HS-27A (cell line): ENCODE results near the gene DDTL.
"Not testable (repeated sequence)": the region's sequence is repeated elsewhere in the genome, so short reads cannot be mapped to it uniquely, and the experiment has no call there.

Experiments used
- DNase-seq: peaks from one replicate; pipeline ENCODE4 v3.0.0-alpha.2; 2012; ENCODE audit warnings: low read depth, missing footprints

DDTL gene

DNA sequence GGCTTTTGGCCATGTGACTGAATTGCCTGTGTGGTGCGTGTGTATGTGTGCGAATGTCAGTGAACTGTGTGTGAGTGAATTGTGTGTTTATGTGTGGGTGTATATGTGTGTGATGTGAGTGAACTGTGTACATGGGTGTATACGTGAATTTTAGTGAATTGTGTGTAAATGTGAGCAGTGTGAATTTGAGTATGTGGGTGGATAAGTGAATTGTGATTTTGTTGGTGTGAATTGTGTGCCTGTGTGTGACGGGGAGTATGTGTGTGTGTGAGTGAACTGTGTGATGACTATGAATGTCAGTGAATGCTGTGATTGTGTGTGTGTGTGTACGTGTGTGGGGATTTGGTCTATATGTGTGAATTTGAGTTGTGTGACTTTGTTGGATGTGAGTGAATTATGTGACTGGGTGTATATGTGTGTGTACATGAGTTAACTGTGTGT lies 3.5 kb downstream of the DDTL start:
- DNase-seq, result no peak

DNA sequence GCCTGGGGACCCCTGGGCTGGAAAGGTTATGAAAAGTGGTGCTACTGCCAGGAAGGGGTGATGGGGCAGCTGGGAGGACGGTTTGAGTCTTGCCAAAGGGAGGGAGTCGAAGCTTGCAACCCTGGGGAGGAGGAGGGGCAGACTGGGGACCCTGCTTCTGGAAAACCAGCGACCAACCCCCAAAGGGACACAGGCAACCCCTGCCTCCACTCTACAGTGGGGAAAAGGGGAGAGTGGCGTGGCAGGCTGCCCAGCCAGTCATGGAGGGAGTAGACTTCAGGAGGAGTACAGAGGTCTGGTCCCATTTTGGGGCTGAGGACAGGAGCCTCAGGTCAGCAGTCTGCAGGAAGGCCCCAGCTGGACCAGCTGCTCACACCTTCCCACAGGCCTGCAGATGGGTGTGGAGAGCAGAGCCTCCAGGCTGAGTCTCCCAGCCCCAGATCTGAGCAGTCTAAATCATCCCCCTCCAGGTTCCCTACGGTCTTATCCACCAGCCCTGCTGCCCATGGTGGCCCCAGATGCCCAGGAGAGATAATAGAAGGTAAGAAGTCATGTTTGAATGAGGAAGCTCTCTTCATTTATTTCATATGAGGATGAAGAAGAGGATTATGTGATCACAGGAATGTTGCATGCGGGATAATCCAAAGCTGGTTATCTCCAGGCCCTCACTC lies 4.3 kb downstream of the DDTL start:
- DNase-seq, result no peak

DNA sequence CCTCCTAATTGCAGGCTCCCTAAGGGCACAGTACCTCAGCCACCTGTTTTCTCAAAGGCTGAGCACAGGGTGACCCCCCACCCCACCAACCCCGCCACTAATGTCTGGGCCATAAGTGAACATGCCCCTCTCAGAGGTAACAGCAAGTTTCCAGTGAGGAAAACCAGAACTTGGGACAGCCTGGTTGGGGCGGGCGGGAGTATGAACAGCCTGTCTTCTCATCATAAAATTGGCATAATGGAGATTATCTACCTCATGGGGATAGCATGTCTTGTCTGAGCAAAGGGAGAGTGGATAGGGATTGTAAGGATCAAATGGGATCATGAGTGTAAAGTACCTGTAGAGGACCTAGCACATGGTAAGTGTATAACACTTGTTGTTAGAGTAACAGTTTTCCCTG lies 5.2 kb downstream of the DDTL start:
- not testable (repeated sequence) for DNase-seq

DNA sequence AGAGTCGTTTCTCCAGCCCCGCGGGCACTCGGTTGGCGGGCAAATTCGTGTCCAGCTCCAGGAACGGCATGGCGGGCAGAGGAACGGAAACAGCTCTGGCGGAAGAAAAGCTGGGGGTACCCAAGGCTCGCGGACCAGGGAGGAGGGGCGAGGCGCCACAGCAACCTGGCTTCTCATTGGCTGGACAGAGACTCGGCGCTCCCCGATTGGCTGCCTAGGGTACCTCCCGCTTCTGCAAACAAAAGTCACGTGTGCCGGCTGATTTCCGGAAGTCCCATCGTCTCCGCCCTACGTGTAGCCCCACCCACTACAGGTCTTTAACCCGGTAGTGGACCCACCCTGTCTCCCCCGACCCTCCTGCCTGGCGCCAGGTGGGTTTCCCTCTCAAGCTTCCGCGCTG lies 7.7 kb downstream of the DDTL start, which contains the start of gene DDT:
Gene DDT, minus strand, starts transcription at position 97 of the 400 bp plus-strand sequence. Its CDS starts 27 bp downstream, at position 70.
- not testable (repeated sequence) for DNase-seq

DNA sequence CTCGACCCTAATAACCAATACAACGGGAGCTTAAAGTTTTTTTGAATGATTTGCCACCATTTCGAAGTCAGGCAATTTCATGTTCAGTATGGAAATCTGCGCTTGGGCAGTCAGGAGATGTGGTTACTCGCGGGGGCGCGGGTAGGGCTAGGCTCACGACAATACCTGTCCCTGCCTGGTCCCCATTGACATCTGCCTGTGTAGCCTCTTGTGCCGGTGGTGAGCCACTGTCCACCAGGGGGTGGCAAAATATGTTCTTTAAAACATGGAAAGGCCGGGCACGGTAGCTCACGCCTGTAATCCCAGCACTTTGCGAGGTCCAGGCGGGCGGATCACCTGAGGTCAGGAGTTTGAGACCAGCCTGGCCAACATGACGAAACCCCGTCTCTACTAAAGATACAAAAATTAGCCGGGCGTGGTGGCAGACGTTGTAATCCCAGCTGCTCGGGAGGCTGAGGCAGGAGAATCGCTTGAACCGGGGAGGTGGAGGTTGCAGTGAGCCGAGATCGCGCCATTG lies 8.2 kb downstream of the DDTL start:
- DNase-seq, result not testable (repeated sequence)

DNA sequence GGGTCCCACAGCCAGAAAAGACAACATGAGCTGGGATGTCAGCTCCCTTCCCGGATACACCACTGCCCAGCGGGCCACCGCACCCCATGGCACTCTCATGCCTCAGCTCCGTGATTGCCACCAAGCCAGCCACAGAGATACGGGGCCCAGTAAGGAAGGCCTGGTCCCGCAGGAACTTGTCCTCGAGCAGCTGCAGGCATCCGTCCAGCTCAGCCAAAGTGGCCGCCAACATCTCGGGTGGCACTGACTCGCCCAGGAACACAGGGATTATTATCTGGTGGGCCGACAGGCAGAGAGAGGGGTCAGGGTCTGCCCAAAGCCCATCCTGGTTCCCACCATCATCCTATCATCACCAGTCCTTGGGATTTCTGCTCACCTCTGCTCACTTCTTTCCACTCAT lies 10.6 kb downstream of the DDTL start:
- not testable (repeated sequence) for DNase-seq

DNA sequence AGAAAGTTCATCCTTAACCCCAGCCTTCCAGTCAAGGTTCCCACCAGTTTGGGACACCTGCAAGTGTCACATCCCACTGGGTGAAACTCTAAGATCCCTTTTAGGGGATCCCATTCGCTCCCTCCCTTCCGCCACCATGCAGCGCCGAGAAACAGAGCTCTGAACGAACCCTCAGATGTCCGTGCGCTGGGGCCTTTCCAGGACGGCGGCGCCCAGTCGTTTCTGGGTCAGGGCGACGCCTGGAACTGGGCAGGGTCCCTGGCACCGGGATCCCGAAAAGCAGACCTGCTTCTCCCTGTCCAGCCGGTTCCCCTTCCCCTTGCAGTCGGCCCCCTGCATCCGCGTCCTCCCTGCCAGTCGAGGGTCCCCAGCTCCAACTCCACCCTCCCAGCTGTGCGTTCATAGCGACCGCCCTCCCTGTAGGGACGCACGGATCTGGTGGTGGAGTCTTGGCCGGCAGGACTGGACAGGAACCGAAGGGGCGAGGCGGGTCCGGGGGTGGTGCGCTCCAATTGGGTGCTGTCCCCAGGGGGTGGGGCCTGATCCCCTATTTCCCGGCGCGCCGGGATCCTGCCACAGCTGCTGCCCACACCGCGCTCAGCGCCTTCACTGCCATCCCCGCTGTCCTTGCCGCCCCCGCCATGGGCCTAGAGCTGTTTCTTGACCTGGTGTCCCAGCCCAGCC lies 13.0 kb downstream of the DDTL start, which contains the start of gene GSTT2:
Gene GSTT2, plus strand, starts transcription at position 578 of the 684 bp plus-strand sequence.
- not testable (repeated sequence) for DNase-seq

DNA sequence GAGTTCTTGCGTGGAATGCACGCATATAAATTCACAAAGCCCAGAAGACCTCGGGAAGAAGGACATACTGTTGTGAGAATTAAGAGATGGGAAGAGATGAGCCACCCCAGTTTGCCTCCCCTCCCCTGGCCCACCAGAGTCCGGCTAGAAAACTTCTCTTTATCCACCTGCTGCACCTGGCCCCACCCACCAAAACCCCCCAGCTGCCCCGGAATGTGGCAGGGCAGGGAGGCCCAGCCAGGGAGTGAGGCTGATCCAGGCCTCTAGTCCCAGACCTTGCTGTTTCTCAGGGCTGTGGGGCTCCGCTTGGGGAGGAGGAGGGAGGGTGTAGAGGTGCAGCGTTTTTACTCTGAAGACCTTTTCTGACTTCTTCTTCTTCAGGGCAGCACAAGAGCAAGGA lies 13.9 kb downstream of the DDTL start:
- not testable (repeated sequence) for DNase-seq

DNA sequence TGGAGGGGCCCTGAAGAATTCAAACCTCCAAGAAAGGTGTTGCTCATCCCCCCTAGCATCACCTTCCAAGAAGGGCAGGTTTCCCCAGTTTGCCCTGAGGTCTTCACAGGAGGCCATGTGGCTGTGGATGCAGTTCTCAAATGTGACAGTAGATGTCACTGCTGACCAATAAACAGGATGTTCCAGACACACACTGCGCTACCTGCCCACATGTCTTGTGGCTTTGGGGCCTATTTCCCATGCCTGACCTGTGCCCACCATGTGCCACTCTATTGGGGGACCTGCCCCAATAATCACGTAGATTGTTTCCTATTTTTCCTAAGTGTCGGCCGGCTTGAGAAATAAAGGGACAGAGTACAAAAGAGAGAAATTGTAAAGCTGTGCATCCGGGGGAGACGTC lies 17.7 kb downstream of the DDTL start:
- DNase-seq, result no peak

DNA sequence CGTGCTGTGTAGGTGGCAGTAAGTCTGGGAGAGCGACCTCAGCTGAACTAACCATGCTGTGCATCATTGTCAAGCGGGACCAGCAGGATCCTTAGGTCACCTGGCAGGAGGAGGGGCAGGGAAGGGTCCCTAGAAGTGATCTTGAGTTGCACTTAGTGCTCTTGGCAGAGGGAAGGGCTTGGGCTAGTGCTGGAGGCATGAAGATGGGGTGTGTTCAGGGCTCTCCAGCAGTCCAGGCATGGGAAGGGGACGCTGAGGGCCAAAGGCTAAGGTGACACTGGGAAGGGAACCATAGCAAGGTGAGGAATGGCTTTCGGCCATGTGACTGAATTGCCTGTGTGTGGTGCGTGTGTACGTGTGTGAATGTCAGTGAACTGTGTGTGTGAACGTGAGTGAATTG lies 19.4 kb downstream of the DDTL start:
- DNase-seq, result not testable (repeated sequence)

DNA sequence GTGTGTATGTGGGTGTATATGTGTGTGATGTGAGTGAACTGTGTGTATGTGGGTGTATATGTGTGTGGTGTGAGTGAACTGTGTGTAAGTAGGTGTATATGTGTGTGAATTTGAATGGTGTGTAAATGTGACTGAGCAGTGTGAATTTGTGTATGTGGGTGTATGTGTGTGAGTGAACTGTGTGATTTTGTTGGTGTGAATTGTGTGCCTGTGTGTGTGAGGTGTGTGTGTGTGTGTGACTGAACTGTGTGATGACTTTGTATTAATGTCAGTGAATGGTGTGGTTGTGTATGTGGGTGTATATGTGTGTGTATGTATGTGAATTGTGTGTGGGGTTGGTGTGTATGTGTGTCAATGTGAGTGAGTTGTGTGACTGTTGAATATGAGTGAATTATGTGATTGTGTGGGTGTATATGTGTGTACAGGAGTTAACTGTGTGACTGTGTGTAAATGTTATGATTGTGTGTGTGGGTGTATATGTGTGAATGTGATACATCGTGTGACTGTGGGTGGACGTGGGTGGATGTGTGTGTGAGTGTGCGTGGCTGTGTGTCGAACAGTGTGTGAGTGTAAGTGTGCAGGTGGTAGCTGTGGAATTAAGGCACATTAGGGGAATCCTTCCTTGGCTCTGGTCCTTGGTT lies 20.0 kb downstream of the DDTL start:
- not testable (repeated sequence) for DNase-seq

DNA sequence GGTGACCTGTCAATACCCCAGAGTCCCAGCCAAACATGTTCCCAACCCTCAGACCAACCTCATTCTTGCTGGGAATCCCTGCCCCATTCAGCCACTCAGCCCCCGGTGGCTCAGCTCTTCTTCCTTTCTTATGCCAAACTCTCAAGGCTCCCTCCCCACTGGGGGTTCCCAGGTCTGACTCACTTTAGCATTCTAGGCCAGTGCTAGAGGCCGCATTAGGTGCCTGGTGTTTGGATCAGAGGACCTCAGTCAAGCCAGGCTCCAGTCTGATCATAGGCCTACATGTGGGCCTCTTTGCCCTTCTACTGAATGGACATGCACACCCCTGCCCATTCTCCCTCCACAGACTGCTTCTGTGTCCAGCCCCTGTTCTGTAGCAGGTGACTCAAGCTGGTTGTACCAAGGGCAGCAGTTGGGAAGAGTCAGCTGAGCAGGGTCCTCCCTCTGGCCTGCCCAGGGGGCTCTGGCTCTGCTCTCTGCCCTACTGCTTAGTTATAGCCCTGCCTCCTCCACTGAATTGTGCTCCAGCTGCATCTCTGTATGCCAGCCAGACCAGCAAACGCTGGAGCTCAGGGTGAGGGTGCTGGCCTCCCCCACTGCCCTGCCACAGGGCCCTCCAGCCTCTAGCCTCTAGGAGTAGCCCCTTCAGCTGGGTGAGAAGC lies 23.0 kb downstream of the DDTL start:
- DNase-seq, result not testable (repeated sequence)

DNA sequence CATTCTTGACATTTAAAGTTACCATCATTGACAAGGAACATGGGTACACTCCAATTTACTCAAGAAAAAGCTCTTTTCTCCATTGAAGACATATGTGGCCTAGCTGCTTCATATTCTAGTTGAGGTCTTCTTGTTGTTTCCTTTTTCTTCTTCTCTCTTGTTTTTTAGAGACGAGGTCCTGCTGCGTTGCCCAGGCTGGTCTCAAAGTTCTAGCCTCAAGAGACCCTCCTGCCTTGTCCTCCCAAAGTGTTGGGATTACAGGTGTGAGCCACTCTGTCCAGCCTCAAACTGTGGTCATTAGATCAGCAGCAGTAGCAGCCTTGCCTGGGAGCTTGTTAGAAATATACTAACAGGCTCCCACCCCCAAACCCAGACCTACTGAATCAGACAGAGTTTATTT lies 26.4 kb downstream of the DDTL start:
- DNase-seq, result not testable (repeated sequence)

DNA sequence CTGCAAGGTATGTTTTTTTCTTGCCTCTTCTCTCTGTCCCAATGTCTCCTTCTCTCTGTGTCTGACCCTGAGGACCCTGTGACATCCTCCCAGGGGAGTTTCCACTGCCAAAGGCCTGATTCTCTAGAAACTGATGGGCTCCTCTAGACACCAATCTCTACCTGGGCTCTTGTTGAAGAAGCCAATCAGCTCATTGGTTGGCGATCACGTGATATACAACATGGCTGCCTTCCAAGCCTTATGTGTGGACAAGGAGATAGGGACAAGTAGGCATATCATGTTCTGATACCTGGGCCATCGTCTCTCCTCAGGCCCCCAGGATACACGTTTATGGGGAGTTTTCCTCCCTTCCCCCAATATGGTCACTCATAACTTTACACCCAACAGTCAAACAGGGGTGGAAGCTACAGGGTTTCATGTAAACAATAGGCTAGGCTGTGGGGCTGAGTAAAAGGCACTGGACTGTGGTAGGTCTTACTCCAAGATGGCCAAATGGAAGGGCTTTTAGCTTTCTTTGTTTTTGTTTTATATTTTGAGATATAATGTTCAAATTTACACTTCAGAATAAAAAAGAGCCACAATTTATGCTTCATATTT lies 27.0 kb downstream of the DDTL start:
- DNase-seq, result not testable (repeated sequence)

DNA sequence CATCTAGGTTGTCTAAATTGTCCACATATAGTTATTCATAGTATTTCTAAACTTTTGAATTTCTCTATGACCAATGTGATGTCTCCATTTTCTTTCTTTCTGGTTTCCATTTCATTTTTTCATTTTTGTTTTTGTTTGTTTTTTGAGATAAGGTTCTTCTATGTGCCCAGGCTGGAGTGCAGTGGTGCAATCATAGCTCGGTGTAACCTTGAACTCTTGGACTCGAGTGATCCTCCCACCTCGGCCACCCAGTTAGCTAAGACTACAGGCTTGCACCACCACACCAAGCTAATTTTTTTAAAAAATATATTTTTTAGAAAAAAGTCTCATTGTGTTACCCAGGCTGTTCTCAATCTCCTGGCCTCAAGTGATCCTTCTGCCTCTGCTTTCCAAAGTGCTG lies 30.4 kb downstream of the DDTL start:
- DNase-seq, result no peak

DNA sequence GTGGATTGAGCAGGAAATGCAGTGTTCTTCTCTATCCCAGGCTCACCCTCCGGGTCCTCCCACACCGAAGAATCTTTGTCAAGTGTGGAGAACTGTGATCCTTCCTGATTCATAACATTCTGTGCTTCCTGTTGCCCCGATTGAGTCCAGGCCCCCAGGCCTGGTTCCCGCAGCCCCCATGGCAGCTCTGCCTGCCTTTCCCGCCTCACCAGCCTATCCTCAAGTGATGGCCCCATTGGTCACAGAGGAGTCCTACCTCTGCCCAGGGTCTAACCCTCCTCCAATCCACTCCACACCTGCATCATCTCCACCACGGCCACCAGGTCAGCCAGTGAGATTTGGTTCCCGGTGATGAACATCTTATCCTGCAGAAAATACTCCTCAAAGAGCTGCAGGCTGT lies 33.1 kb downstream of the DDTL start:
- DNase-seq, result not testable (repeated sequence)

DNA sequence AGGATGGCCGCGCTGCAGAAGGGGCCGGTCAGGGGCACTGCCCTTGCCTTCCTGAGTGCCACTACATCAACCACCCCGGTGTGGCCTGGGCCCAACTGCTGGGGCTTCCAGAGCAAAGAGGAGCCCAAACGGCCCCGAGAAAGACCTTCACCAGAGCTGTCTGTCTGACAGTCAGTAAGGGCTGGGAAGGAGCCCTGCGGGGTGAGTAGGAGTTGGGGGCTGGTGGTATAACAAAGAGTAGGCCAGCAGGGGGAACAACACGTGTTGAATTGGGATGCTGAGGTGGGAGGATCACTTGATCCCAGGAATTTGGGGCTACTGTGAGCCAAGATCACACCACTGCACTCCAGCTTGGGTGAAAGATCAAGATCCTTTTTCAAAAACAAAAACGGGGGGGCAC lies 34.6 kb downstream of the DDTL start:
- DNase-seq, result no peak

DNA sequence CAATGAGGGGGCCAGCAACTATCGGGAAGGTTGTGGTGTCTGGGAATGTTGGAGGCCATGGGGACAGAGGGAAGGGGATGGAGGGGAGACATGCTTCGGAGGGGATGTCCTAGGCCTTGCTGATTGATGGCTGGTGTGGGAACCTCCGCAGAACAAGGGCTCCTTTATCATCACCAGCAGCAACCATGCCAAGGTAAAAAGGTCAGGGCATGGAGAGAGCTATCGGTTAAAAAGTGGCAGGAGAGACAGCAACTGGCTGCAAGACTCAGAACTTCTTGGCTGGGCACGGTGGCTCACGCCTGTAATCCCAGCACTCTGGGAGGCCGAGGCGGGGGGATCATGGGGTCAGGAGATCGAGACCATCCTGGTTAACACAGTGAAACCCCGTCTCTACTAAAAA lies 35.6 kb downstream of the DDTL start:
- DNase-seq, result no peak

DNA sequence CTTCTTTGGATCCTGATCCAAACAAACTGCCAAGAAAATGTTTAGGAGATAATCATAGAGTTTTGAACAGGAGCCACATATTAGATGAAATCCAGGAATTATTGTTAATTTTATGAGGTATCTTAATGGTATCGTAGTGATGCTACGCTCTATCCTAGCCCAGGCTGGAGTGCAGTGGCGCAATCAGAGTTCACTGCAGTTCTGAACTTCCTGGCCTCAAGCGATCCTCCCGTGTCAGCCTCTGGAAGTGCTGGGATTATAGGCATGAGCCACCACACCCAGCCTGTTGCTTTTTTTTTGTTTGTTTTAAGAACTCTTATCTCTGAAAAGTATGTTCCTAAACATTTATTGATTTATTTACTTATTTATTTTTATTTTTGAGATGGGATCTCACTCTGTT lies 36.2 kb downstream of the DDTL start:
- DNase-seq, result no peak

DNA sequence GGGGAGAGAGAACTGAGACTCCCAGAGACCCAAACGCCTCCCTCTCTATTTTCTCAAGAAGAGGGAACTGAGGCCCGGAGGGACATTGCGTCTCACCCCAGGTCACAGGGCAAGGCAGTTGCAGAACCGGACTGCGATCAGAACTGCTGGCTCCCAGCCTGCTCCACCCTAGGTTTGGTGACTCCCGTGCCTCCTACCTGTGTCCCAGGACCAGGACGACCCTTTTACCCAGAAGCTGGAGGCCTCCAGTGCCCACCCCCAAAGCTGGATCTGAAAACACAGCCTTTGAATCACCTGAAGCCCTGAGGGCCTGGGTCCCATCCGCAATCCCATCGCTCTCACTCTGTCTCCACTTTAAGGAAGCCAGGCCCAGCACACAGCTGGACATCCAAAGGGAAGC lies 37.2 kb downstream of the DDTL start:
- no peak for DNase-seq

DNA sequence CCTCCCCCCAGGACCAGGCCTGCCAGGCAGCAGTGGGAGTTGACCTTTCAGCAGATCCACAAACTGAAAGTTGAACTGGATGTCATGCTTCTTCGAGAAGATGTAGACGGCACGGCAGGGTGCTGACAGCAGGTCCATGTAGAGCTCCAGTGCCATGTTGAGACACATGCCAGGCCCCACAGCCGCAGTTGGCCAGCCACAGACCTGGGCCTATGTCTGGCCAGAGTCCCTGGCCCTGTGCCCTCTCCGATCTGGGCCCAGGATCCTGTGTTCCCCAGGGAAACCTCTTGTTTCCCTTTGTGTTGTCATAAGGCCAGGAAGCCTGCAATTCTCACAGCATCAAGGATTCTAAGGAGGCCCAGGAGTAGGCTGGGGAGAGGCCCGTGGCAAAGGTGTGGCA lies 38.5 kb downstream of the DDTL start, which contains the start of gene GSTT4:
Gene GSTT4, minus strand, starts transcription at position 253 of the 400 bp plus-strand sequence. Its CDS starts 97 bp downstream, at position 156.
- DNase-seq, result no peak
